Measurements from ENCODE around the gene ESRP2. TPM values are rescaled to one million over a fixed set of nuclear protein-coding genes. Genes with fewer than 3 reads are reported as not detected.

ESRP2 gene
- total and polyA plus RNA-seq, 2 donors, result 7.1 to 8.4 TPM

GRCh38 chr16:68237243-68238028 lies 1.5 kb upstream of the ESRP2 start:
- DNase-seq (ENCODE audit: extremely low spot score), result peak; percentile 96
- Histone ChIP-seq H3K36me3 (ENCODE audit: insufficient read depth) (no peaks in the 10 kb centered on the region), H3K4me1 (ENCODE audit: insufficient read depth) (no peaks in the 10 kb centered on the region), H3K27ac (ENCODE audit: low read depth) (peak overlapping the region; percentile 28), H3K4me3 (ENCODE audit: low read depth, low read length) (peak overlapping the region; percentile 45)
- under 1% methylated on average over 72 of the region's 72 CpGs for WGBS

GRCh38 chr16:68236826-68237242 lies 907 bp upstream of the ESRP2 start:
- Histone ChIP-seq H3K4me3 (ENCODE audit: low read depth, low read length) (peak overlapping the region; percentile 45), H3K4me1 (ENCODE audit: insufficient read depth) (no peaks in the 10 kb centered on the region)

GRCh38 chr16:68236137-68236825 lies 354 bp upstream of the ESRP2 start:
- Histone ChIP-seq H3K36me3 (ENCODE audit: insufficient read depth) (no peaks in the 10 kb centered on the region), H3K4me3 (ENCODE audit: low read depth, low read length) (peak overlapping the region; percentile 24), H3K4me1 (ENCODE audit: insufficient read depth) (no peaks in the 10 kb centered on the region), H3K27ac (ENCODE audit: low read depth) (peak overlapping the region; percentile 63)
- no peak for DNase-seq (ENCODE audit: extremely low spot score)
- WGBS, result 16% methylated on average over 45 of the region's 45 CpGs

More at GRCh38 chr16:68236826-68237242, 907 bp upstream of the ESRP2 start:
- Histone ChIP-seq H3K36me3 (ENCODE audit: insufficient read depth) (no peaks in the 10 kb centered on the region), H3K27ac (ENCODE audit: low read depth) (peak overlapping the region; percentile 63)
- no peak for DNase-seq (ENCODE audit: extremely low spot score)
- WGBS, result 21% methylated on average over 21 of the region's 21 CpGs

GRCh38 chr16:68235108-68235886 lies 630 bp downstream of the ESRP2 start:
- no peak for DNase-seq (ENCODE audit: extremely low spot score)
- Histone ChIP-seq H3K27ac (ENCODE audit: low read depth) (peak overlapping the region; percentile 76), H3K36me3 (ENCODE audit: insufficient read depth) (no peaks in the 10 kb centered on the region), H3K4me3 (ENCODE audit: low read depth, low read length) (peak overlapping the region; percentile 24), H3K4me1 (ENCODE audit: insufficient read depth) (no peaks in the 10 kb centered on the region)
- 42% methylated on average over 73 of the region's 73 CpGs for WGBS

- Histone ChIP-seq H3K4me1 (ENCODE audit: insufficient read depth) (no peaks in the 10 kb centered on the region), H3K27ac (ENCODE audit: low read depth) (peak overlapping the region; percentile 76), H3K4me3 (ENCODE audit: low read depth, low read length) (no peak overlapping the region), H3K36me3 (ENCODE audit: insufficient read depth) (no peaks in the 10 kb centered on the region)
- 63% methylated on average over 13 of the region's 13 CpGs for WGBS
- peak; percentile 69 for DNase-seq (ENCODE audit: extremely low spot score)
These were observed 1.5 kb downstream of the ESRP2 start for GRCh38 chr16:68234188-68235107.

GRCh38 chr16:68233835-68234187 lies 2.1 kb downstream of the ESRP2 start:
- H3K4me3 ChIP-seq (ENCODE audit: low read depth, low read length), result no peak overlapping the region
- no peak for DNase-seq (ENCODE audit: extremely low spot score)
- no peaks in the 10 kb centered on the region for H3K4me1 ChIP-seq (ENCODE audit: insufficient read depth)
- no peaks in the 10 kb centered on the region for H3K36me3 ChIP-seq (ENCODE audit: insufficient read depth)
- 74% methylated on average over 8 of the region's 8 CpGs for WGBS
- H3K27ac ChIP-seq (ENCODE audit: low read depth), result no peak overlapping the region

GRCh38 chr16:68233085-68233834 lies 2.7 kb downstream of the ESRP2 start:
- DNase-seq (ENCODE audit: extremely low spot score), result no peak
- no peaks in the 10 kb centered on the region for H3K36me3 ChIP-seq (ENCODE audit: insufficient read depth)
- no peak overlapping the region for H3K27ac ChIP-seq (ENCODE audit: low read depth)
- H3K4me1 ChIP-seq (ENCODE audit: insufficient read depth), result no peaks in the 10 kb centered on the region
- 82% methylated on average over 5 of the region's 5 CpGs for WGBS
- H3K4me3 ChIP-seq (ENCODE audit: low read depth, low read length), result no peak overlapping the region

GRCh38 chr16:68232335-68232734 lies 3.6 kb downstream of the ESRP2 start:
- 83% methylated on average over 16 of the region's 16 CpGs for WGBS
- Histone ChIP-seq H3K4me3 (ENCODE audit: low read depth, low read length) (no peak overlapping the region), H3K36me3 (ENCODE audit: insufficient read depth) (peaks cover 2% of the 10 kb centered on the region), H3K4me1 (ENCODE audit: insufficient read depth) (no peaks in the 10 kb centered on the region), H3K27ac (ENCODE audit: low read depth) (no peak overlapping the region)
- DNase-seq (ENCODE audit: extremely low spot score), result no peak

GRCh38 chr16:68231384-68232136 lies 4.4 kb downstream of the ESRP2 start:
- Histone ChIP-seq H3K27ac (ENCODE audit: low read depth) (no peak overlapping the region), H3K4me3 (ENCODE audit: low read depth, low read length) (no peak overlapping the region), H3K4me1 (ENCODE audit: insufficient read depth) (no peaks in the 10 kb centered on the region), H3K36me3 (ENCODE audit: insufficient read depth) (peaks cover 4% of the 10 kb centered on the region)
- DNase-seq (ENCODE audit: extremely low spot score), result no peak
- 92% methylated on average over 26 of the region's 26 CpGs for WGBS

GRCh38 chr16:68230956-68231355 lies 5.0 kb downstream of the ESRP2 start:
- H3K27ac ChIP-seq (ENCODE audit: low read depth), result no peak overlapping the region
- no peak for DNase-seq (ENCODE audit: extremely low spot score)

GRCh38 chr16:68230176-68230571 lies 5.8 kb downstream of the ESRP2 start:
- DNase-seq (ENCODE audit: extremely low spot score), result no peak
- 96% methylated on average over 9 of the region's 9 CpGs for WGBS
- no peak overlapping the region for H3K27ac ChIP-seq (ENCODE audit: low read depth)

More at GRCh38 chr16:68230956-68231355, 5.0 kb downstream of the ESRP2 start:
- H3K4me3 ChIP-seq (ENCODE audit: low read depth, low read length), result no peak overlapping the region
- H3K4me1 ChIP-seq (ENCODE audit: insufficient read depth), result no peaks in the 10 kb centered on the region
- 93% methylated on average over 12 of the region's 12 CpGs for WGBS
- peaks cover 4% of the 10 kb centered on the region for H3K36me3 ChIP-seq (ENCODE audit: insufficient read depth)

More at GRCh38 chr16:68230176-68230571, 5.8 kb downstream of the ESRP2 start:
- no peak overlapping the region for H3K4me3 ChIP-seq (ENCODE audit: low read depth, low read length)
- peaks cover 4% of the 10 kb centered on the region for H3K36me3 ChIP-seq (ENCODE audit: insufficient read depth)
- H3K4me1 ChIP-seq (ENCODE audit: insufficient read depth), result no peaks in the 10 kb centered on the region
